GM12891 (cell line): ENCODE results near the gene DIDO1.

Experiments
- PAX5 ChIP-seq: IDR thresholded peaks from 2 replicates; pipeline ENCODE4 v1.6.1; 2011; ENCODE audit warnings: low read length, moderate library complexity, mild to moderate bottlenecking; ENCODE audit not compliant: insufficient read depth, severe bottlenecking
- POLR2A ChIP-seq: IDR thresholded peaks from 2 replicates; pipeline ENCODE4 v1.6.1; 2011; ENCODE audit warnings: low read depth, low read length, control low read depth
- POLR2AphosphoS5 ChIP-seq: IDR thresholded peaks from 2 replicates; pipeline ENCODE4 v1.6.1; 2011; ENCODE audit warnings: low read depth, low read length, control low read depth
- SPI1 ChIP-seq: IDR thresholded peaks from 2 replicates; pipeline ENCODE4 v1.6.1; 2011; ENCODE audit warnings: low read depth, low read length, control low read depth
- TAF1 ChIP-seq: IDR thresholded peaks from 2 replicates; pipeline ENCODE4 v1.6.1; 2011; ENCODE audit warnings: low read depth, low read length, control low read depth

DNA sequence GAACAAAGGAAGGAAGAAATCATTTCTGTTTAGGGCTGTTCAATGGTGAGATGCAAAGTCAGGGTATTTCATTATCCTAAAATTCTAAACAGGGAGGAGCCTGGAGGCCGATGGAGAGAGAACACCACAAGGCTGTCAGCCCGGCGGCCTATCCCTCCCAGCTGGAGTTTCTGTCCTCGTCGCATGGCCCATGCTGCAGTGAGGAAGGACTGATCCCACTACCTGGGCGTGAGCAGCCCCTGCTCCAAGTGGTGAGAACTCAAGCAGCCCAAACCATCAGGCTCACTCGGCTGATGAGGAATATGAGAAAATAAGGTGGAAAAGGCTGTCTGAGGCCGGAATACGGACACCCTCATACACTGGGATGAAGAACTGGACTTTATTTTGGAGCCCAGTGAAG is 30.8 kb downstream of the DIDO1 start:
- TF ChIP-seq TAF1 (no peak), POLR2A (no peak), POLR2AphosphoS5 (no peak), SPI1 (no peak), PAX5 (no peak)
